Osteocyte (in vitro differentiated cells): ENCODE data around the gene BTRC. TPM values are rescaled to one million over a fixed set of nuclear protein-coding genes. Genes with fewer than 3 reads are reported as not detected.

Experiments used
- DNase-seq: peaks from one replicate; pipeline ENCODE4 v3.0.0; 2021; ENCODE audit warnings: mixed read lengths; ENCODE audit not compliant: unreplicated experiment; ENCODE audit errors: extremely low spot score
- H3K27ac Mint-ChIP-seq: one replicate; pipeline ENCODE4 v1.8.0; 2021; ENCODE audit warnings: mild to moderate bottlenecking, mixed read lengths; ENCODE audit not compliant: unreplicated experiment
- H3K27me3 Mint-ChIP-seq: one replicate; pipeline ENCODE4 v1.8.0; 2021; ENCODE audit warnings: mixed read lengths; ENCODE audit not compliant: unreplicated experiment
- H3K36me3 Mint-ChIP-seq: one replicate; pipeline ENCODE4 v1.8.0; 2021; ENCODE audit warnings: mixed read lengths; ENCODE audit not compliant: unreplicated experiment
- H3K4me1 Mint-ChIP-seq: one replicate; pipeline ENCODE4 v1.8.0; 2021; ENCODE audit warnings: mixed read lengths; ENCODE audit not compliant: unreplicated experiment
- H3K4me3 Mint-ChIP-seq: one replicate; pipeline ENCODE4 v1.8.0; 2021; ENCODE audit warnings: mild to moderate bottlenecking, moderate library complexity, mixed read lengths; ENCODE audit not compliant: unreplicated experiment
- H3K9me3 Mint-ChIP-seq: one replicate; pipeline ENCODE4 v1.8.0; 2021; ENCODE audit warnings: mixed read lengths; ENCODE audit not compliant: unreplicated experiment
- CTCF ChIP-seq: fragments of 200-600 bp; sonication (generic); IDR thresholded peaks from 2 replicates; pipeline ENCODE4 v1.5.0; 2021; ENCODE audit warnings: antibody characterized with exemption, mild to moderate bottlenecking, moderate library complexity
- total RNA-seq: library from RNA; stranded (reverse); gene quantifications from 2 replicates; pipeline ENCODE4 v1.2.1, GENCODE V29; 2021

Gene BTRC
- total RNA-seq, 1 donor from 2014 or later: 28.9 TPM

GRCh38 chr10:101504438-101504837 lies 150.5 kb downstream of the BTRC start:
- Mint-ChIP-seq H3K27ac (no peak overlapping the region), H3K4me3 (no peak overlapping the region), H3K27me3 (no peaks in the 10 kb centered on the region), H3K36me3 (no peaks in the 10 kb centered on the region), H3K9me3 (no peaks in the 10 kb centered on the region), H3K4me1 (peaks cover 5% of the 10 kb centered on the region)
- TF ChIP-seq CTCF: no peak
- no peak for DNase-seq

GRCh38 chr10:101506829-101507661 lies 153.1 kb downstream of the BTRC start:
- Mint-ChIP-seq H3K4me1 (peaks cover 5% of the 10 kb centered on the region), H3K27me3 (no peaks in the 10 kb centered on the region), H3K36me3 (no peaks in the 10 kb centered on the region), H3K9me3 (no peaks in the 10 kb centered on the region), H3K4me3 (no peak overlapping the region), H3K27ac (no peak overlapping the region)
- no peak for TF ChIP-seq CTCF
- DNase-seq: no peak

- H3K9me3 Mint-ChIP-seq: no peaks in the 10 kb centered on the region
- no peaks in the 10 kb centered on the region for H3K27me3 Mint-ChIP-seq
- DNase-seq: no peak
- H3K36me3 Mint-ChIP-seq: no peaks in the 10 kb centered on the region
- peaks cover 5% of the 10 kb centered on the region for H3K4me1 Mint-ChIP-seq
- H3K27ac Mint-ChIP-seq: no peak overlapping the region
- no peak overlapping the region for H3K4me3 Mint-ChIP-seq
- TF ChIP-seq CTCF: no peak
Observed at GRCh38 chr10:101507828-101508227, 153.9 kb downstream of the BTRC start.

GRCh38 chr10:101511938-101512337 lies 158.0 kb downstream of the BTRC start:
- Mint-ChIP-seq H3K36me3 (no peaks in the 10 kb centered on the region), H3K27ac (no peak overlapping the region), H3K27me3 (no peaks in the 10 kb centered on the region), H3K9me3 (no peaks in the 10 kb centered on the region), H3K4me1 (peaks cover 4% of the 10 kb centered on the region), H3K4me3 (no peak overlapping the region)
- TF ChIP-seq CTCF: no peak
- DNase-seq: no peak

GRCh38 chr10:101512738-101513137 lies 158.8 kb downstream of the BTRC start:
- H3K4me3 Mint-ChIP-seq: no peak overlapping the region
- no peak for TF ChIP-seq CTCF
- H3K4me1 Mint-ChIP-seq: no peaks in the 10 kb centered on the region
- H3K36me3 Mint-ChIP-seq: no peaks in the 10 kb centered on the region
- no peak overlapping the region for H3K27ac Mint-ChIP-seq
- no peaks in the 10 kb centered on the region for H3K9me3 Mint-ChIP-seq
- DNase-seq: no peak
- H3K27me3 Mint-ChIP-seq: no peaks in the 10 kb centered on the region
